GM12878 (cell line): ENCODE data around the gene LETM1. TPM values are rescaled to one million over a fixed set of nuclear protein-coding genes. Genes with fewer than 3 reads are reported as not detected.
A peak's percentile ranks its signal among the peaks of the same experiment; 100 is the strongest.

Source experiments
- ATAC-seq: fragments of 200-7000 bp; cut with Tn5 transposase; 3 replicates; pipeline ENCODE4 v1.9.1; 2020; ENCODE audit warnings: mild to moderate bottlenecking, moderate library complexity
- BruUV-seq: library from RNA; stranded (reverse); fragments of 400-500 nt; replicated peaks from 2 replicates; lab custom pipeline; 2021; lab: Mats Ljungman, UMichigan
- CTCF ChIA-PET: fragments of 300-600 bp; sonication (Branson Sonifier 250); formaldehyde crosslinking; extraction: SDS; loops from one replicate; lab custom pipeline; 2021; ENCODE audit warnings: inconsistent platforms; lab: Yijun Ruan, JAX
- POLR2A ChIA-PET: fragments of 350-600 bp; formaldehyde crosslinking; extraction: SDS; loops from one replicate; lab custom pipeline; 2021; ENCODE audit warnings: inconsistent platforms; lab: Charles Lee
- RAD21 ChIA-PET: fragments of 300-600 bp; sonication (Branson Sonifier 250); formaldehyde crosslinking; loops from one replicate; lab custom pipeline; 2023; ENCODE audit warnings: antibody characterized with exemption; ENCODE audit not compliant: unreplicated experiment; lab: Charles Lee
- SMC1A ChIA-PET: fragments of 300-600 bp; sonication (Branson Sonifier 250); formaldehyde crosslinking; loops from one replicate; lab custom pipeline; 2023; ENCODE audit not compliant: unreplicated experiment, uncharacterized antibody; lab: Charles Lee
- DNase-seq: peaks from one replicate; pipeline ENCODE4 v3.0.0-alpha.2; 2011; ENCODE audit warnings: low read depth, low spot score
- FAIRE-seq: peaks from 3 replicates; lab custom pipeline; 2011; peaks lifted over from hg19 to GRCh38; lab: Jason Lieb, UNC
- H2AFZ ChIP-seq: 2 replicates; pipeline ENCODE4 v1.6.0; 2011; ENCODE audit warnings: low read depth, low read length, control low read depth; ENCODE audit not compliant: control insufficient read depth
- H3K27ac ChIP-seq: 2 replicates; pipeline ENCODE4 v1.5.1; 2011; ENCODE audit warnings: control low read depth; ENCODE audit not compliant: control insufficient read depth, insufficient read depth
- H3K27me3 ChIP-seq, 2 experiments: replicated peaks in 1 of 2; 2 replicates each; pipeline versions ENCODE4 v1.6.0 to v1.6.1; 2011; ENCODE audit warnings: low read length in 1 of 2; ENCODE audit not compliant: control insufficient read depth in 2 of 2, insufficient read depth in 2 of 2
- H3K36me3 ChIP-seq, 2 experiments: 2 replicates each; pipeline ENCODE4 v1.5.1; 2011; ENCODE audit warnings: low read length in 1 of 2; ENCODE audit not compliant: control insufficient read depth in 2 of 2, insufficient read depth in 2 of 2
- H3K4me1 ChIP-seq: 2 replicates; pipeline ENCODE4 v1.6.1; 2011; ENCODE audit warnings: mild to moderate bottlenecking, low read length, moderate library complexity, mixed read lengths; ENCODE audit not compliant: control insufficient read depth, insufficient read depth
- H3K4me2 ChIP-seq: 2 replicates; pipeline ENCODE4 v1.6.0; 2011; ENCODE audit warnings: control low read depth; ENCODE audit not compliant: control insufficient read depth, insufficient read depth
- H3K4me3 ChIP-seq: fragments of 200-600 bp; sonication (generic); 2 replicates; pipeline ENCODE4 v1.5.1; 2016
- H3K79me2 ChIP-seq: 2 replicates; pipeline ENCODE4 v1.6.0; 2011; ENCODE audit warnings: low read length; ENCODE audit not compliant: control insufficient read depth, insufficient read depth
- H3K9ac ChIP-seq: 2 replicates; pipeline ENCODE4 v1.8.0; 2011; ENCODE audit warnings: low read length, control low read depth, mixed read lengths; ENCODE audit not compliant: control insufficient read depth, insufficient read depth
- H3K9me3 ChIP-seq: replicated peaks from 3 replicates; pipeline ENCODE4 v1.5.1; 2011; ENCODE audit warnings: mild to moderate bottlenecking, low read length; ENCODE audit not compliant: control insufficient read depth, insufficient read depth
- H4K20me1 ChIP-seq: 2 replicates; pipeline ENCODE4 v1.6.0; 2011; ENCODE audit not compliant: control insufficient read depth, insufficient read depth
- CBFB ChIP-seq: IDR thresholded peaks from 2 replicates; pipeline ENCODE4 v1.6.1; 2016; ENCODE audit warnings: antibody characterized with exemption, low read depth
- GATAD2B ChIP-seq: fragments of 450-650 bp; conservative IDR thresholded peaks from 2 replicates; pipeline ENCODE4 v1.6.1; 2017; ENCODE audit warnings: low read depth, mild to moderate bottlenecking, moderate library complexity
- RAD21 ChIP-seq: IDR thresholded peaks from 2 replicates; pipeline ENCODE4 v1.6.1; 2011; ENCODE audit warnings: mild to moderate bottlenecking, low read depth, low read length, moderate library complexity; ENCODE audit not compliant: insufficient read depth
- SIX5 ChIP-seq: IDR thresholded peaks from 2 replicates; pipeline ENCODE4 v1.6.1; 2011; ENCODE audit warnings: mild to moderate bottlenecking, low read depth, low read length, moderate library complexity; ENCODE audit not compliant: severe bottlenecking
- STAT1 ChIP-seq: fragments of 450-650 bp; conservative IDR thresholded peaks from 2 replicates; pipeline ENCODE4 v1.6.1; 2014; ENCODE audit warnings: antibody characterized with exemption, mild to moderate bottlenecking
- STAT3 ChIP-seq: IDR thresholded peaks from 2 replicates; pipeline ENCODE4 v1.6.1; 2011; ENCODE audit warnings: low read depth, low read length, improper control_type of control experiment
- TAF1 ChIP-seq: IDR thresholded peaks from 2 replicates; pipeline ENCODE4 v1.6.1; 2011; ENCODE audit warnings: mild to moderate bottlenecking, low read depth, low read length, borderline replicate concordance
- ZNF274 ChIP-seq: IDR thresholded peaks from one replicate; pipeline ENCODE4 v1.8.0; 2011; ENCODE audit not compliant: insufficient read length, insufficient read depth
- ZSCAN29 ChIP-seq: fragments of 450-650 bp; IDR thresholded peaks from 2 replicates; pipeline ENCODE4 v1.6.1; 2017; ENCODE audit warnings: mild to moderate bottlenecking, moderate library complexity
- WGBS: methylation state at CpG from one replicate; pipeline ENCODE4 v1.1.6; 2016; ENCODE audit warnings: low lambda C conversion rate; ENCODE audit not compliant: insufficient replicate concordance, insufficient coverage; ENCODE audit errors: missing lambda C conversion rate; 5-methylcytosine and 5-hydroxymethylcytosine counted together
- in situ Hi-C: fragments of 300-500 bp; cut with MboI; formaldehyde crosslinking; loops from 9 replicates; pipeline ENCODE4 v1.14.3; 2018; ENCODE audit warnings: mixed read lengths
- intact Hi-C: fragments of 100-400 bp; cut with micrococcal nuclease; formaldehyde crosslinking; loops from one replicate; pipeline ENCODE4 v1.14.2; 2022; ENCODE audit not compliant: unreplicated experiment
- polyA plus RNA-seq, 11 experiments: library from polyadenylated mRNA; depleted of rRNA in 4 of 11; unstranded in 6 of 11; stranded (reverse) in 5 of 11; fragments of >200 nt; fragmentation: Nextera tagmentation in 4 of 11; fragmentation: Illumina TruSeq in 1 of 11; extraction: Ambion mirVana in 4 of 11; extraction: Trizol in 1 of 11; gene quantifications; 1 replicate in 1 of 11; 2 replicates in 10 of 11; pipeline versions ENCODE4 v1.2.1 to v1.2.3, GENCODE V29; 2011 to 2016; ENCODE audit warnings: inconsistent platforms in 2 of 11, missing spikeins in 2 of 11, low read depth in 1 of 11
- total RNA-seq, 4 experiments: library from RNA; depleted of rRNA in 3 of 4; stranded (reverse); fragments of >200 nt in 3 of 4; fragmentation: Illumina TruSeq in 1 of 4; extraction: Trizol in 1 of 4; gene quantifications; 2 replicates each; pipeline versions ENCODE4 v1.2.1 to v1.2.3, GENCODE V29; 2013 to 2021

Gene LETM1
- total and polyA plus RNA-seq, 10 of the 15 experiments (the other 5 are each of a cell fraction or from before 2014, with no cell fraction given) = 2.6 to 65.2 (median 30.2) TPM

DNA sequence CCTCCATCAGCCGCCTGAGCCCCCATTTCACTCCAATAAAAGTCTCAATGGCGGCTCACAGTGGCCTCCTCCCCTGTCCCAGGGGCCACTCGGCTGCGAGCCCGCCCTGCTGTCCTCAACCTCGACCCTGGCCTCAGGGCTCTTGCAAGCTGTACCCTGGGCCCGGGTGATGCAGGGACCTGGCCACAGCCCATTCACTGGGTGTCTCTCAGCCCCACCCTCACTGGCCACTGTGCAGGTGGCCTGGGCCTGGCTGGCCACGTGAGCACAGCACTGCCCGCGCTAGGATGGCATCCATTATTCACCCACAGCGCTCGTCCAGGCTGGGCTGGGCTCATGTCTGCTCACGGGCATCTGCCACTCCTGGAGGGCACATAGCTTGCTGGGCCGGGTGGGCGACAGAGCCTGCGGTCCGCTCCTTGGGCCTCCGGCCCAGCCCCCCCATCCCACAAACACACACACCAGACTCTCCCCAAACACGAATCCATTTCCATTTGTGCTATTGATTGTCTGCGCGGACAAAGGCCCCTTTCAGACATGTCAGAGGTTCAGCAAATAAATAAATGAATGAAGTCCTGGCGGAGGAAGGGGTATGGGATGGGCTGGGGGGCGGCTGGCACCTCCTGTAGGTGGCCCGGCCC lies 79.3 kb downstream of the LETM1 start:
- intact Hi-C loops = no loop called here

DNA sequence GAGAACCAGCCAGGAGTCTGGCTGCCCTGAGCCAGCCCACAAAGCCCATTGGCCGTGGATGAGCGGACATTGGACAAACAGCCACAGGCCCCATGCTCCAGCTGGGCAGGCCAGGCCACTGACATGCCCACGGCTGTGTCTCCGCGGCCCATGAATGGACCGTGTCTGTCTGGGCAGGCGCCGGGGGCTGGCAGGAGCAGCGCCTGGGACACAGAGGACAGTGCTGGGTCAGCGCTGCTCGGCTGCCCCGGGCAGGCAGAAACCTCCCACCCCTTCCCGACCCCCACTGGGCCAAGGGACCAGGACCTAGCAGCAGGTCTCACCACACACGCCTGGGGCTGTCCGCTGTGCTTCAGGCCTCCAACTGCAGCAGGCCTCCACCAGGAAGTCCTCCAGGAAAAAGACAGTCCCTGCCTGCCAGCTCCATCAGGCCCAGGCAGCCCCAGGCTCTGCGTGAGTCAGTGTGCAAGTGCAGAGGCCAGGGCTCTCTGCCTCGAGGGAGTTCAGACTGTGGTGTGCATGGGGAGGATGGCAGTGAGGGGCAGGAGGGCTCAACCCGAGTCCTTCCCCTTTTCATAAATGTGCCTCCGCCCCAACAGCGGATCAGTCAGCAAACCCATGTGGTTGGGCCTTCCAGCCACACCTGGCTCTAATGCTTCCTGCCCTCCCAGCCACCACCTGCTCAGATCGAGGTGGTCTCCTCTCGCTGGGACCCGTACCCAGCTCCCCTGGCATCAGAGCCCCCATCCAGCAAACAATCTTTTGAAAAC lies 80.0 kb downstream of the LETM1 start:
- intact Hi-C loops = no loop called here
- Histone ChIP-seq H3K4me2 (no peak overlapping the region), H3K79me2 (no peaks in the 10 kb centered on the region), H3K27ac (no peak overlapping the region), H3K9me3 (no peaks in the 10 kb centered on the region), H2AFZ (no peak overlapping the region), H3K4me3 (no peak overlapping the region), H3K9ac (no peak overlapping the region), H3K36me3 (no peaks in the 10 kb centered on the region), H3K4me1 (peaks cover 6% of the 10 kb centered on the region; the same call in 1 of the 2 replicates), H4K20me1 (no peaks in the 10 kb centered on the region), H3K27me3 (no peaks in the 10 kb centered on the region; a peak in 2 of 4 replicates)
- in situ Hi-C loops = no loop called here
- ChIA-PET POLR2A (interaction anchor here (0.6 kb wide), 1 partner anchor 678 kb away, joined by 3 read pairs; no protein-coding TSS in a partner anchor), CTCF (interaction anchor here (1.2 kb wide), 1 partner anchor 28 kb away, joined by 5 read pairs; no protein-coding TSS in a partner anchor), RAD21 (no interaction called here), SMC1A (no interaction called here)
- no peak for FAIRE-seq
- 25% methylated on average over 17 of the region's 23 CpGs for WGBS
- TF ChIP-seq GATAD2B = no peak
- no peak for TF ChIP-seq TAF1
- no peak for TF ChIP-seq SIX5
- no peak for TF ChIP-seq STAT3
- TF ChIP-seq STAT1 = no peak
- TF ChIP-seq ZSCAN29 = no peak
- no peak for DNase-seq
- no TSS peak for BruUV-seq
- ATAC-seq = peak; percentile 40

More for the DNA sequence above, 79.3 kb downstream of the LETM1 start:
- no peaks in the 10 kb centered on the region for H3K79me2 ChIP-seq
- no peak overlapping the region for H3K4me3 ChIP-seq
- TF ChIP-seq RAD21 (no peak), ZNF274 (no peak), CBFB (no peak)
- SMC1A ChIA-PET = no interaction called here
- H3K27me3 ChIP-seq = no peaks in the 10 kb centered on the region; a peak in 2 of 4 replicates
- BruUV-seq = no TSS peak
- no peak for DNase-seq
- H3K36me3 ChIP-seq = no peaks in the 10 kb centered on the region
- no peaks in the 10 kb centered on the region for H4K20me1 ChIP-seq
- H3K4me2 ChIP-seq = no peak overlapping the region
- no peak for ATAC-seq
- POLR2A ChIA-PET = no interaction called here
- no peak overlapping the region for H2AFZ ChIP-seq
- in situ Hi-C loops = no loop called here
- no peaks in the 10 kb centered on the region; the same call in 1 of the 2 replicates for H3K4me1 ChIP-seq
- no peak overlapping the region for H3K9ac ChIP-seq
- RAD21 ChIA-PET = no interaction called here
- no peaks in the 10 kb centered on the region for H3K9me3 ChIP-seq
- CTCF ChIA-PET = no interaction called here
- no peak for FAIRE-seq
- WGBS = 31% methylated on average over 24 of the region's 24 CpGs
- no peak overlapping the region for H3K27ac ChIP-seq
